ENCODE measurements around the gene ASPA. TPM values are rescaled to one million over a fixed set of nuclear protein-coding genes. Genes with fewer than 3 reads are reported as not detected.
"Not testable (repeated sequence)": the region's sequence is repeated elsewhere in the genome, so short reads cannot be mapped to it uniquely, and the experiment has no call there.

ASPA gene
- polyA plus RNA-seq, 1 donor (not counting 4 experiments of a cell fraction or from before 2014, with no cell fraction given): not detected

DNA sequence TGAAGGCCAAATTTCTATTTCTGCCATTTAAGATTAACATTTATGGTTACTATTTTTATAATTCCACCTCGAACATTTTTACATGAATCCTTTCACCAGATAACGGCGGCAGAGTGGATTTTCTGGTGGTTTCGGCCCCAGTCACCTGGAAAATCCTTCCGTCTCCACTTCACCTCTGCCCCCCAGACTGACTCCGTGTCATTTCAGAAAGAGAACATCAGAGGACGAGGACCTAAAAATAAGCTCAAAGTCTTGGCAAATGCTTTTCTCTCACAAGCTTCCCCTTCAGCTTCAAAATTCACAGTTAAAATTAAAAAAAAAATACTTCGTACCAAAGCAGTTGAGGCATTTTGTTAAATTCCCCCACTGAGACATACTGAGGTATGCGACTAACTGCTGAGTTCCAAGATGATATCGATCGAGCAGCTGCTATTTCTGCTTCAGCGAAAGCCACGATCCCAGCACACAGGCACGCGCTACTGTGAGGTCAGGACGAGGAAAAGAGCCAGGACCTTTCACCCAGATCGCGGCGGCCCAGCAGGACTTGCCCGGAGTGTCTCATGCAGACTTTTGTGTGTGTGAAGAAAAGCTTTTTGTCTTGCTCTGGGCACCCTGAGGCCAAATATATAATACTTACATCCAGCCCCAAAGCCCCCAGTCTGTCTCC, 36.8 kb downstream of the ASPA start:
- Histone ChIP-seq H3K9me1 (ENCODE audit: control insufficient read depth, extremely low read depth, insufficient read depth, low read length) (no peaks in the 10 kb centered on the region), H2AFZ (ENCODE audit: control insufficient read depth, low read length) (no peak overlapping the region)

DNA sequence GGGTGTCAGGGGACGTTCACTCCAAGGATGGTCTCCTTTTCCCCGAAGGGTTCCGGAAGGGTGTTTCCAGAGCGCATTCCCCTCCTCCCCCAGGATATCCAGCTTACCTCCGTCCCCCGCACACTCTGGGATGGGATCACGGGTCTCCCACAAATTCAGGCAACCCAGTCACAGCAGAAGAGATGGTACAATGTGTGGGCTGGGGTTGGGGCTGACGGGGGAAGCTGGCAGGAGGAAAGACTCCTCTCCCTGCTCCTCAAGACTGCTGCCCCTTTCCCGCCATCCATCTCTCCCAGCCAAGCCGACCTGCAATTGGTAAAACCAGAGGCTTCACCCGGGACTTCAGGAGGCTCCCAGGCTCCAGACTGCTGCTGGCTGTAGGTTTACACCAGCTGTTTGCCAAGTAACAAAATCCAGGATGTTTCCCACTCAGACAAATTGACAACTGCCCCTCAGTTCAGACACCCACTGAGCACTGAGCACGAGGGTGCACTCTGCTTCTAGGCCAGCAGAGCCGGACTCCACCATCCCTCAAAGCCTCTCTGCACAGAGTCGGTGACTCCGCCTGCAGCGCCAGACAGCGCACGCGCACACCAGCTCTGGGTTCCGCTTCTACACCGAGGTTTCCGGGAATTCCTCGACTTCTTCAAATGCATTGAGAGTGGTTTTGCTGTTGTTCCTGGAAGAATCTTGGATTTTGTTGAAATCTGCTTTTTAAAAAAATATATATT, 37.7 kb downstream of the ASPA start:
- no peaks in the 10 kb centered on the region for H3K4me1 ChIP-seq (ENCODE audit: control insufficient read depth, extremely low read depth, insufficient read depth, low read length)
- H3K27ac ChIP-seq (ENCODE audit: control insufficient read depth, insufficient read depth, low read length): no peak overlapping the region
- TF ChIP-seq, protein P1, sequence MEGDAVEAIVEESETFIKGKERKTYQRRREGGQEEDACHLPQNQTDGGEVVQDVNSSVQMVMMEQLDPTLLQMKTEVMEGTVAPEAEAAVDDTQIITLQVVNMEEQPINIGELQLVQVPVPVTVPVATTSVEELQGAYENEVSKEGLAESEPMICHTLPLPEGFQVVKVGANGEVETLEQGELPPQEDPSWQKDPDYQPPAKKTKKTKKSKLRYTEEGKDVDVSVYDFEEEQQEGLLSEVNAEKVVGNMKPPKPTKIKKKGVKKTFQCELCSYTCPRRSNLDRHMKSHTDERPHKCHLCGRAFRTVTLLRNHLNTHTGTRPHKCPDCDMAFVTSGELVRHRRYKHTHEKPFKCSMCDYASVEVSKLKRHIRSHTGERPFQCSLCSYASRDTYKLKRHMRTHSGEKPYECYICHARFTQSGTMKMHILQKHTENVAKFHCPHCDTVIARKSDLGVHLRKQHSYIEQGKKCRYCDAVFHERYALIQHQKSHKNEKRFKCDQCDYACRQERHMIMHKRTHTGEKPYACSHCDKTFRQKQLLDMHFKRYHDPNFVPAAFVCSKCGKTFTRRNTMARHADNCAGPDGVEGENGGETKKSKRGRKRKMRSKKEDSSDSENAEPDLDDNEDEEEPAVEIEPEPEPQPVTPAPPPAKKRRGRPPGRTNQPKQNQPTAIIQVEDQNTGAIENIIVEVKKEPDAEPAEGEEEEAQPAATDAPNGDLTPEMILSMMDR (optimal IDR thresholded peaks at IDR 0.05 in 1 of 3, IDR thresholded peaks at IDR 0.05 in 1 of 3, conservative IDR thresholded peaks at IDR 0.05 in 1 of 3; ENCODE audit: extremely low read depth in 1 of 3, insufficient read depth in 2 of 3, low read length in 3 of 3): no peak
- no peak for TF ChIP-seq EZH2 (IDR thresholded peaks at IDR 0.05; ENCODE audit: low read length)
- no peak overlapping the region for H3K4me2 ChIP-seq (ENCODE audit: control insufficient read depth, extremely low read depth, insufficient read depth, low read depth, low read length)
- dilution Hi-C loops (cut with MboI; ENCODE audit: extremely low pct_ligation_motif_present, low sequenced_read_pairs): no loop called here
- no peak overlapping the region for H2AFZ ChIP-seq (ENCODE audit: control insufficient read depth, low read length)
- H4K20me1 ChIP-seq (ENCODE audit: control insufficient read depth, extremely low read depth, insufficient read depth, low read length): no peaks in the 10 kb centered on the region
- H3K27me3 ChIP-seq (ENCODE audit: control insufficient read depth, extremely low read depth, insufficient read depth, low read length): no peaks in the 10 kb centered on the region
- H3K36me3 ChIP-seq (ENCODE audit: control insufficient read depth in 2 of 2, extremely low read depth in 1 of 2, insufficient read depth in 2 of 2, low read length in 2 of 2): peaks cover 14 to 24% of the 10 kb centered on the region in 2 experiments
- H3K4me3 ChIP-seq (ENCODE audit: control insufficient read depth in 2 of 3, extremely low read depth in 1 of 3, insufficient read depth in 2 of 3, low read depth in 1 of 3, low read length in 3 of 3): no peak overlapping the region
- FAIRE-seq: no peak
- no peaks in the 10 kb centered on the region for H3K9me1 ChIP-seq (ENCODE audit: control insufficient read depth, extremely low read depth, insufficient read depth, low read length)
- no peaks in the 10 kb centered on the region for H3K9me3 ChIP-seq (ENCODE audit: control insufficient read depth, low read depth, low read length)
- no peak for DNase-seq (ENCODE audit: low read depth, low spot score)
- no peak overlapping the region for H3K9ac ChIP-seq (ENCODE audit: control insufficient read depth, extremely low read depth, insufficient read depth, low read length)
- H3K79me2 ChIP-seq (ENCODE audit: control insufficient read depth, insufficient read depth, low read length): no peaks in the 10 kb centered on the region

More for the DNA sequence above, 36.8 kb downstream of the ASPA start:
- Histone ChIP-seq H3K9me3 (ENCODE audit: control insufficient read depth, low read depth, low read length) (no peaks in the 10 kb centered on the region), H3K9ac (ENCODE audit: control insufficient read depth, extremely low read depth, insufficient read depth, low read length) (no peak overlapping the region), H3K4me1 (ENCODE audit: control insufficient read depth, extremely low read depth, insufficient read depth, low read length) (no peaks in the 10 kb centered on the region), H3K36me3 (ENCODE audit: control insufficient read depth in 2 of 2, extremely low read depth in 1 of 2, insufficient read depth in 2 of 2, low read length in 2 of 2) (peaks cover 12 to 20% of the 10 kb centered on the region in 2 experiments), H3K27ac (ENCODE audit: control insufficient read depth, insufficient read depth, low read length) (no peak overlapping the region), H3K27me3 (ENCODE audit: control insufficient read depth, extremely low read depth, insufficient read depth, low read length) (no peaks in the 10 kb centered on the region), H3K79me2 (ENCODE audit: control insufficient read depth, insufficient read depth, low read length) (no peaks in the 10 kb centered on the region), H4K20me1 (ENCODE audit: control insufficient read depth, extremely low read depth, insufficient read depth, low read length) (no peaks in the 10 kb centered on the region), H3K4me3 (ENCODE audit: control insufficient read depth in 2 of 3, extremely low read depth in 1 of 3, insufficient read depth in 2 of 3, low read depth in 1 of 3, low read length in 3 of 3) (no peak overlapping the region), H3K4me2 (ENCODE audit: control insufficient read depth, extremely low read depth, insufficient read depth, low read depth, low read length) (no peak overlapping the region)
- dilution Hi-C loops (cut with MboI; ENCODE audit: extremely low pct_ligation_motif_present, low sequenced_read_pairs): no loop called here
- no peak for DNase-seq (ENCODE audit: low read depth, low spot score)
- TF ChIP-seq EZH2 (IDR thresholded peaks at IDR 0.05; ENCODE audit: low read length): no peak
- TF ChIP-seq, protein P1 (optimal IDR thresholded peaks at IDR 0.05 in 1 of 3, IDR thresholded peaks at IDR 0.05 in 1 of 3, conservative IDR thresholded peaks at IDR 0.05 in 1 of 3; ENCODE audit: extremely low read depth in 1 of 3, insufficient read depth in 2 of 3, low read length in 3 of 3): no peak
- no peak for FAIRE-seq

DNA sequence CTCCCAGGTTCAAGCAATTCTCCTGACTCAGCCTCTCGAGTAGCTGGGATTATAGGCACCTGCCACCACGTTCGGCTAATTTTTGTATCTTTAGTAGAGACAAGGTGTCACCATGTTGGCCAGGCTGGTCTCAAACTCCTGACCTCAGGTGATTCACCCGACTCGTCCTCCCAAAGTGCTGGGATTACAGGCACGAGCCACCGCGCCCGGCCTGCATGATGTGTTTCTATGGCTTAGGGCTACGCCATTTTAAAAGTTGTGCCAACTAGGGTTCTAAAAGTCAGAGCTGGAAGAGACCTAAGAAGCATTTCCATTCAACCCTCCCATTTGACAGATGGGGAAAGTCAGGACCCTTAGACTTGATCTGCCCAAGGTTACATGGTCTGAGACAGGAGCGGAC, 38.4 kb downstream of the ASPA start:
- H3K4me1 ChIP-seq (ENCODE audit: control insufficient read depth, extremely low read depth, insufficient read depth, low read length); H3K27ac ChIP-seq (ENCODE audit: control insufficient read depth, insufficient read depth, low read length); dilution Hi-C loops (cut with MboI; ENCODE audit: extremely low pct_ligation_motif_present, low sequenced_read_pairs); H2AFZ ChIP-seq (ENCODE audit: control insufficient read depth, low read length); DNase-seq (ENCODE audit: low read depth, low spot score); H3K4me3 ChIP-seq (ENCODE audit: control insufficient read depth in 2 of 3, extremely low read depth in 1 of 3, insufficient read depth in 2 of 3, low read depth in 1 of 3, low read length in 3 of 3); FAIRE-seq; H3K9me3 ChIP-seq (ENCODE audit: control insufficient read depth, low read depth, low read length); H3K27me3 ChIP-seq (ENCODE audit: control insufficient read depth, extremely low read depth, insufficient read depth, low read length); H4K20me1 ChIP-seq (ENCODE audit: control insufficient read depth, extremely low read depth, insufficient read depth, low read length); H3K9ac ChIP-seq (ENCODE audit: control insufficient read depth, extremely low read depth, insufficient read depth, low read length); H3K9me1 ChIP-seq (ENCODE audit: control insufficient read depth, extremely low read depth, insufficient read depth, low read length); H3K4me2 ChIP-seq (ENCODE audit: control insufficient read depth, extremely low read depth, insufficient read depth, low read depth, low read length); H3K79me2 ChIP-seq (ENCODE audit: control insufficient read depth, insufficient read depth, low read length): not testable (repeated sequence)
- peaks cover 16 to 30% of the 10 kb centered on the region in 2 experiments for H3K36me3 ChIP-seq (ENCODE audit: control insufficient read depth in 2 of 2, extremely low read depth in 1 of 2, insufficient read depth in 2 of 2, low read length in 2 of 2)
